Measurements from ENCODE around the gene CTDNEP1.
A peak's percentile ranks its signal among the peaks of the same experiment; 100 is the strongest.

CTDNEP1 gene

GRCh38 chr17:7216242-7217112 lies 35.1 kb downstream of the CTDNEP1 start:
- peak overlapping the region; percentile 72 for H3K4me3 ChIP-seq
- H3K27ac ChIP-seq = peak overlapping the region; percentile 69 to 99
- no peak for TF ChIP-seq CTCF (IDR thresholded peaks at IDR 0.05)
- no peak for DNase-seq (ENCODE audit: low spot score)

DNA sequence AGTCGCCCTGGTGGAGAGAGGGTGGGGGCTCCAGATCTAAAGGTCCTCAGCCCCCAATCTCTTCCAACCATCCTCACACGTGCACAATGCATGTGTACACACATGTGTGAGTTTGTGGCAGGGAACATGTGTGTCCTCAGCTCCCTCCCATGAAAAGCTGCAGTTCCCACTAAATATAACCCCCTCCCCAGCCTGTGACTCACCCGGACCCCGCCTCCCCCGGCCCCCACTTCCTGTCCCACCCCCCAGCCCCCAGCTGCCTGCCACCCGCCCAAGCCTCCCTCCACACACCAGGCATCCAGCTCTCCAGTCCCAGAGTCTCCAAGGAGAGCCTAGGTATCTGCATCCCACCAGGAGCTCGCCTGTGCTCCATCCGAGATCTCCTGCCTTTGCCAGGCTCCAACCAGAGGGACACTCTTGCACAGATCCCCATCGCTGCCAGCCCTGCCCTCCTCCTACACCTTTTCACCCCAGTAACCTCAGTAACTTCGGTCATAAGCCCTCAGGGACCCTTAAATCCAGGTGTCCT lies 35.8 kb downstream of the CTDNEP1 start:
- H3K27ac ChIP-seq = peak overlapping the region; percentile 69 to 99
- DNase-seq (ENCODE audit: low spot score) = no peak
- H3K4me3 ChIP-seq = peak overlapping the region; percentile 72
- TF ChIP-seq CTCF (IDR thresholded peaks at IDR 0.05) = no peak

DNA sequence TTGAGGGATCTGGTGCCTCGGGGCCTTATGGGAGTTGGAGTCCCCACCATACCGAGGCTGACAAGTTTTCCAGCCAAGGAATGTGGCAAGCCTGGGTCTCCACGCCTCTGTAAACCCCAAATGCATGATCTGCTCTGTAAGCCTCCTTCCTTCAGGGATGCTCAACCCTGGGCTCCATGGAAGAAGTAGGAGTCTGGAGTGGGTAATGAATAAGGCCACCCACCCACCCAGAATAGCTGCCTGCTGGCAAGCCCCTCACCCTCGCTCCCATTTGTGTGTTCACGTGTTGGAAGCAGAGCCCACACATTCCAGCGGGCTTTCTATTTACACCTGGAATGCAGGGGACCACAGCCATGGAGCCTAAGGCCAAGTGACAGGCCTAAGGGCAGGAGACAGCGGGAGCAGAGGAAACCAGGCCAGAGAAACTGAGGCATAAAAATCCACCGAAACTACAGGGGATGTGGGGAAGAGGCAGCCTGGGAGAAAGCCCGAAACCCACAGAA lies 36.3 kb downstream of the CTDNEP1 start:
- no peak for DNase-seq (ENCODE audit: low spot score)
- no peak for TF ChIP-seq CTCF (IDR thresholded peaks at IDR 0.05)
- H3K27ac ChIP-seq = peak overlapping the region; percentile 69 to 99
- H3K4me3 ChIP-seq = peak overlapping the region; percentile 72

DNA sequence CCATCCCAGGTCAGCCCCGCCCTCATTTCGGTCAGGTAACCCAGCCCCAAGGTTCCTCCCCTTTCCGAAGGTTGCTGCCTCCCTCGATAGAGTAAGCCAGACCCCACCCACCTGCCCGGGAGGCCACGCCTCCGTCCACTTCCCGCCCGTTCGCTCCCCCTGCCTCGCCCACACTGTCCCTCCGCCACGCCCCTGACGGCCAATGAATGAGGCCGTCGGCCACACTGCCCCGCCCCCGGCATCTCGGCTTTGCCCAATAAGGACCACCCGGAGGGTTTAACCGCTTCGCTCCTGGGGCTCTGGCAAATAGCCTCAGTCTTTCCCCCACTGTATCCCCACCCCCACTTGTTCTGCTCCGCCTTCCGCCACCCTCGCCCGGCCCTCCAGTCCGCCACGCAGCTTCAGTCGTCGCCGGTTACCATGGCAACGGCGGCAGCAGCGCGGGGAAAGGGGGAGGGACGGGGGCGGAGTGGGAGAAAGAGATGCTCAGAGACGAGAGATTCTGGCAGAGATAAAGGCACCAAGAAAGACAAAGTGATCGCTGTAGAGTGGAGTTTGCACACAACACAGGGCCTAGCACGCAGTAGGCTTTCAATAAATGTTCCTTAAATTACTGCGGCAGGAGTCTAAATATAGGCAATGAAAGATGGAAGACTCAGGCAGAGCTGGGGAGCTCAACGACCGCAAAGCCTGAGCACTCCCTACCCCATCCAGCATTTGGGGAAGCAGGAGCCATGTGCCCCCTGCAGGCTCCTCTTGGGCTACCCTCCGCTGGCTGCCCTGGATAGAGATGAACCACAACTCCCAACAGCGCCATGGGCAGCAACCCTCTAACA lies 37.0 kb downstream of the CTDNEP1 start:
- TF ChIP-seq CTCF (IDR thresholded peaks at IDR 0.05) = no peak
- Histone ChIP-seq H3K27ac (peak overlapping the region; percentile 69 to 99), H3K4me3 (peak overlapping the region; percentile 72)
- peak; percentile 99 for DNase-seq (ENCODE audit: low spot score)

DNA sequence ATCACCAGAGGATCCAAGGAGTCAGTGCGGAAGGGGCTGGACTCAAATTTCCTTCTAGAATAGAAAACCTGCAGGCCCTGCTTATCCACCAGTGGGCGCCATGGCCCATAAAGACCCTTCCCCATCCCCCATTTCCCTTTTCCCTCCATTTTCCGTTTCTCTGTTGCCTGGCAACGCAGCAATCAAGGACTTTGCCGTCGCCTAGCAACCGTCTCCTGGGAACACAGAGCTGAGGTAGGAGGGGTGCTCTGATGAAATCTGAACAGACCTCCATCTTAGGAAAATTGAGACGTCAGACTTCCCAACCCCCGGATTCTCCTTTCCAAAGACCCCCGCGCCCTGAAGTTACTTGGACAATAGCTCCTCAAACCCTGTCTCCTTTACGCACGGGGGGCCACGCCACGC lies 37.6 kb downstream of the CTDNEP1 start:
- Histone ChIP-seq H3K4me3 (peak overlapping the region; percentile 72), H3K27ac (peak overlapping the region; percentile 69 to 99)
- TF ChIP-seq CTCF (IDR thresholded peaks at IDR 0.05) = no peak
- DNase-seq (ENCODE audit: low spot score) = peak; percentile 91

- no peak for TF ChIP-seq CTCF (IDR thresholded peaks at IDR 0.05)
- DNase-seq (ENCODE audit: low spot score) = no peak
- Histone ChIP-seq H3K4me3 (no peak overlapping the region), H3K27ac (no peak overlapping the region)
Observed at GRCh38 chr17:7211491-7212273, 39.9 kb downstream of the CTDNEP1 start.

Data from coronary artery (tissue), 2 donors.